NT2/D1 (cell line): ENCODE data around the gene STAMBP.
"Not testable (repeated sequence)": the region's sequence is repeated elsewhere in the genome, so short reads cannot be mapped to it uniquely, and the experiment has no call there.

Experiments used
- DNase-seq: peaks from one replicate; pipeline ENCODE4 v3.0.0-alpha.2; 2011; ENCODE audit warnings: low read depth, low spot score
- H3K27me3 ChIP-seq: 2 replicates; pipeline ENCODE4 v1.6.0; 2011; ENCODE audit warnings: mild to moderate bottlenecking; ENCODE audit not compliant: insufficient read length, insufficient read depth
- H3K36me3 ChIP-seq: 2 replicates; pipeline ENCODE4 v1.6.1; 2011; ENCODE audit warnings: mild to moderate bottlenecking, low read length, mixed read lengths; ENCODE audit not compliant: insufficient read depth, insufficient read length
- H3K4me1 ChIP-seq: 2 replicates; pipeline ENCODE4 v1.5.1; 2011; ENCODE audit not compliant: insufficient read depth, insufficient read length
- H3K4me3 ChIP-seq: 2 replicates; pipeline ENCODE4 v1.5.1; 2011; ENCODE audit warnings: low read depth; ENCODE audit not compliant: insufficient read length
- H3K9ac ChIP-seq: 2 replicates; pipeline ENCODE4 v1.6.0; 2011; ENCODE audit warnings: low read depth; ENCODE audit not compliant: insufficient read length
- H3K9me3 ChIP-seq: 2 replicates; pipeline ENCODE4 v1.5.1; 2011; ENCODE audit warnings: mild to moderate bottlenecking, low read length; ENCODE audit not compliant: insufficient read depth
- SUZ12 ChIP-seq: IDR thresholded peaks from 2 replicates; pipeline ENCODE4 v1.6.1; 2011; ENCODE audit not compliant: insufficient read length, insufficient read depth; ENCODE audit errors: extremely low read depth
- YY1 ChIP-seq: IDR thresholded peaks from 2 replicates; pipeline ENCODE4 v1.6.1; 2011; ENCODE audit not compliant: insufficient read length, insufficient read depth
- ZNF274 ChIP-seq: IDR thresholded peaks from 2 replicates; pipeline ENCODE4 v1.6.1; 2011; ENCODE audit warnings: mild to moderate bottlenecking, low read depth, low read length

Gene STAMBP

GRCh38 chr2:73897934-73898333 lies 69.2 kb downstream of the STAMBP start:
- Histone ChIP-seq H3K9me3 (no peaks in the 10 kb centered on the region), H3K36me3 (no peaks in the 10 kb centered on the region), H3K27me3 (no peaks in the 10 kb centered on the region), H3K4me3 (no peak overlapping the region), H3K9ac (no peak overlapping the region), H3K4me1 (no peaks in the 10 kb centered on the region)
- no peak for DNase-seq
- TF ChIP-seq YY1 (no peak), ZNF274 (no peak), SUZ12 (no peak)

- Histone ChIP-seq H3K36me3 (no peaks in the 10 kb centered on the region), H3K9ac (no peak overlapping the region), H3K4me3 (no peak overlapping the region), H3K4me1 (no peaks in the 10 kb centered on the region), H3K9me3 (no peaks in the 10 kb centered on the region), H3K27me3 (no peaks in the 10 kb centered on the region)
- no peak for TF ChIP-seq ZNF274
- TF ChIP-seq YY1 = no peak
- no peak for TF ChIP-seq SUZ12
- no peak for DNase-seq
Measured at GRCh38 chr2:73899801-73900336, 71.1 kb downstream of the STAMBP start.

- Histone ChIP-seq H3K9ac (no peak overlapping the region), H3K4me1 (no peaks in the 10 kb centered on the region), H3K36me3 (no peaks in the 10 kb centered on the region), H3K9me3 (no peaks in the 10 kb centered on the region), H3K4me3 (no peak overlapping the region), H3K27me3 (no peaks in the 10 kb centered on the region)
- no peak for DNase-seq
- TF ChIP-seq SUZ12 = no peak
- no peak for TF ChIP-seq ZNF274
- TF ChIP-seq YY1 = no peak
Measured at GRCh38 chr2:73901143-73901542, 72.4 kb downstream of the STAMBP start.

- no peak for TF ChIP-seq SUZ12
- TF ChIP-seq ZNF274 = no peak
- no peak for TF ChIP-seq YY1
- no peak overlapping the region for H3K9ac ChIP-seq
Measured at GRCh38 chr2:73902284-73902683, 73.5 kb downstream of the STAMBP start.

GRCh38 chr2:73903313-73903712 lies 74.6 kb downstream of the STAMBP start:
- TF ChIP-seq ZNF274 (no peak), SUZ12 (no peak), YY1 (no peak)
- no peaks in the 10 kb centered on the region for H3K4me1 ChIP-seq

More at GRCh38 chr2:73902284-73902683, 73.5 kb downstream of the STAMBP start:
- no peak for DNase-seq
- H3K36me3 ChIP-seq = no peaks in the 10 kb centered on the region
- H3K4me1 ChIP-seq = no peaks in the 10 kb centered on the region
- no peak overlapping the region for H3K4me3 ChIP-seq
- no peaks in the 10 kb centered on the region for H3K9me3 ChIP-seq
- no peaks in the 10 kb centered on the region for H3K27me3 ChIP-seq

DNA sequence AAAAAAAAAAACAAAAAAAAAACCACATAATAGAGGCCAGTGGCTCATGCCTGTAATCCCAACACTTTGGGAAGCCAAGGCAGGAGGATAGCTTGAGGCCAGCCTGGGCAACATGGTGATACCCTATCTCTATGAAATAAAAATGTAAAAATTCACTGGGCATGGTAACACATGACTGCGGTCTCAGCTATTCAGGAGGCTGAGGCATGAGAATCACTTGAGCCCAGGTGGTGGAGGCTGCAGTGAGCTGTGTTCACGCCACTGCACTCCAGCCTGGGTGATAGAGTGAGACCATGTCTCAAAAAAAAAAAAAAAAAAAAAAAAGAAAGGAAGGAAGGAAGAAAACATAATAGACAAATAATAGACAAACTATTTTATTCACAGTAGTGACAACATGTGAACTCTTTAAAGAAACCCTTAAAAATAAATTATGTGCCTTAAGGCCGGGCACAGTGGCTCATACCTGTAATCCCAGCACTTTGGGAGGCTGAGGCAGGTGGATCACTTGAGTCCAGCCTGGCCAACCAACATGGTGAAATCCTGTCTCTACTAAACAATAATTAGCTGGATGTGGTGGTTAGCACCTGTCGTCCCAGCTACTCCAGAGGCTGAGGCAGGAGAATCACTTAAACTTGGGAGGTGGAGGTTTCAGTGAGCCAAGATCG lies 75.3 kb downstream of the STAMBP start:
- not testable (repeated sequence) for H3K9ac ChIP-seq, DNase-seq, H3K36me3 ChIP-seq, H3K4me1 ChIP-seq, H3K4me3 ChIP-seq, H3K9me3 ChIP-seq, H3K27me3 ChIP-seq

More at GRCh38 chr2:73903313-73903712, 74.6 kb downstream of the STAMBP start:
- Histone ChIP-seq H3K4me3 (no peak overlapping the region), H3K36me3 (no peaks in the 10 kb centered on the region), H3K9me3 (no peaks in the 10 kb centered on the region), H3K9ac (no peak overlapping the region), H3K27me3 (no peaks in the 10 kb centered on the region)
- DNase-seq = no peak

DNA sequence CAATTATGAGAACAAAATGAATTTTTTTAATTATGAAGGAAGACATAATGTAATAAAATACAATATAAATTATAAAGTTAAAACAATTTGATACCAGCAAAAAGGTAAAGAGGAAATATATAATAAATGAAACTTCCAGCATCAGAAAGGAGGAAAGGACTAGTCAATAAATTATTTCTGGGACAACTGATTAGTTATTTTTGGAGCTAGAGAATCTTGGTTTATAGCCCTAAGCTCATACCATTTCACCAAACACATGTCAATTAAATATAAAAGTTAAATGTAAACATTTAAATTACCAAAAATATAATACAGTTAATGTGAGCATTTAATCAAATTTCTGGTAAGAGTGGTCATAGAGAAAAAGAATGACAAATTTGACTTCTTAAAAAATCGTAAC lies 76.2 kb downstream of the STAMBP start:
- Histone ChIP-seq H3K4me1 (no peaks in the 10 kb centered on the region), H3K9ac (no peak overlapping the region), H3K4me3 (no peak overlapping the region), H3K27me3 (no peaks in the 10 kb centered on the region), H3K36me3 (no peaks in the 10 kb centered on the region), H3K9me3 (no peaks in the 10 kb centered on the region)
- no peak for TF ChIP-seq SUZ12
- no peak for TF ChIP-seq YY1
- no peak for TF ChIP-seq ZNF274
- no peak for DNase-seq
